Measurements from ENCODE around the gene KATNA1.
"Not testable (repeated sequence)": the region's sequence is repeated elsewhere in the genome, so short reads cannot be mapped to it uniquely, and the experiment has no call there.

The KATNA1 gene

GRCh38 chr6:149648148-149649145 lies at the start of gene KATNA1:
TSS of gene KATNA1 (minus strand) at chr6:149648714. CDS start at chr6:149638547, 10,167 bp downstream.
- Histone ChIP-seq H3K36me3 (ENCODE audit: insufficient read depth, low read length) (no peaks in the 10 kb centered on the region), H3K4me3 (ENCODE audit: low read depth in 1 of 2, low read length in 2 of 2) (peak within 1 kb of the TSS; percentile 80 to 93), H3K9me3 (ENCODE audit: low read length) (no peaks in the 10 kb centered on the region), H3K4me1 (ENCODE audit: insufficient read depth, low read length) (peaks cover 14% of the 10 kb centered on the region), H3K27ac (ENCODE audit: low read depth, low read length) (peak within 1 kb of the TSS; percentile 74), H3K9ac (ENCODE audit: low read length) (peak within 1 kb of the TSS; percentile 71), H3K27me3 (ENCODE audit: control insufficient read depth in 1 of 2, insufficient read depth in 2 of 2, low read length in 2 of 2) (no peaks in the 10 kb centered on the region)

- Histone ChIP-seq H3K4me1 (ENCODE audit: insufficient read depth, low read length) (peaks cover 13% of the 10 kb centered on the region), H3K36me3 (ENCODE audit: insufficient read depth, low read length) (no peaks in the 10 kb centered on the region)
These were observed 49.7 kb upstream of the KATNA1 start for GRCh38 chr6:149698175-149698574.

GRCh38 chr6:149696901-149697300 lies 48.4 kb upstream of the KATNA1 start:
- Histone ChIP-seq H3K27ac (ENCODE audit: low read depth, low read length) (no peak overlapping the region), H3K27me3 (ENCODE audit: control insufficient read depth in 1 of 2, insufficient read depth in 2 of 2, low read length in 2 of 2) (no peaks in the 10 kb centered on the region), H3K36me3 (ENCODE audit: insufficient read depth, low read length) (no peaks in the 10 kb centered on the region), H3K4me1 (ENCODE audit: insufficient read depth, low read length) (peaks cover 10% of the 10 kb centered on the region), H3K9me3 (ENCODE audit: low read length) (no peaks in the 10 kb centered on the region), H3K4me3 (ENCODE audit: low read depth in 1 of 2, low read length in 2 of 2) (no peak overlapping the region), H3K9ac (ENCODE audit: low read length) (no peak overlapping the region)

More at GRCh38 chr6:149698175-149698574, 49.7 kb upstream of the KATNA1 start:
- Histone ChIP-seq H3K9ac (ENCODE audit: low read length) (no peak overlapping the region), H3K27me3 (ENCODE audit: control insufficient read depth in 1 of 2, insufficient read depth in 2 of 2, low read length in 2 of 2) (no peaks in the 10 kb centered on the region), H3K9me3 (ENCODE audit: low read length) (no peaks in the 10 kb centered on the region), H3K4me3 (ENCODE audit: low read depth in 1 of 2, low read length in 2 of 2) (no peak overlapping the region), H3K27ac (ENCODE audit: low read depth, low read length) (no peak overlapping the region)

- no peak overlapping the region for H3K4me3 ChIP-seq (ENCODE audit: low read depth in 1 of 2, low read length in 2 of 2)
- no peak overlapping the region for H3K9ac ChIP-seq (ENCODE audit: low read length)
- H3K4me1 ChIP-seq (ENCODE audit: insufficient read depth, low read length), result peaks cover 6% of the 10 kb centered on the region
- no peak overlapping the region for H3K27ac ChIP-seq (ENCODE audit: low read depth, low read length)
- H3K27me3 ChIP-seq (ENCODE audit: control insufficient read depth in 1 of 2, insufficient read depth in 2 of 2, low read length in 2 of 2), result no peaks in the 10 kb centered on the region
- H3K36me3 ChIP-seq (ENCODE audit: insufficient read depth, low read length), result peaks cover 4% of the 10 kb centered on the region
- H3K9me3 ChIP-seq (ENCODE audit: low read length), result no peaks in the 10 kb centered on the region
These were observed 46.4 kb upstream of the KATNA1 start for GRCh38 chr6:149694921-149695320.

- Histone ChIP-seq H3K36me3 (ENCODE audit: insufficient read depth, low read length) (peaks cover 9% of the 10 kb centered on the region), H3K27me3 (ENCODE audit: control insufficient read depth in 1 of 2, insufficient read depth in 2 of 2, low read length in 2 of 2) (no peaks in the 10 kb centered on the region), H3K9me3 (ENCODE audit: low read length) (no peaks in the 10 kb centered on the region), H3K27ac (ENCODE audit: low read depth, low read length) (no peak overlapping the region), H3K9ac (ENCODE audit: low read length) (no peak overlapping the region), H3K4me3 (ENCODE audit: low read depth in 1 of 2, low read length in 2 of 2) (no peak overlapping the region), H3K4me1 (ENCODE audit: insufficient read depth, low read length) (no peaks in the 10 kb centered on the region)
These were observed 42.7 kb upstream of the KATNA1 start for GRCh38 chr6:149691201-149691600.

- H3K4me3 ChIP-seq (ENCODE audit: low read depth in 1 of 2, low read length in 2 of 2), result no peak overlapping the region
- no peak overlapping the region for H3K27ac ChIP-seq (ENCODE audit: low read depth, low read length)
- H3K36me3 ChIP-seq (ENCODE audit: insufficient read depth, low read length), result peaks cover 21% of the 10 kb centered on the region
- no peaks in the 10 kb centered on the region for H3K27me3 ChIP-seq (ENCODE audit: control insufficient read depth in 1 of 2, insufficient read depth in 2 of 2, low read length in 2 of 2)
- H3K9me3 ChIP-seq (ENCODE audit: low read length), result no peaks in the 10 kb centered on the region
- no peak overlapping the region for H3K9ac ChIP-seq (ENCODE audit: low read length)
- no peaks in the 10 kb centered on the region for H3K4me1 ChIP-seq (ENCODE audit: insufficient read depth, low read length)
These were observed 37.7 kb upstream of the KATNA1 start for GRCh38 chr6:149686230-149686629.

GRCh38 chr6:149683256-149683859 lies 34.8 kb upstream of the KATNA1 start:
- Histone ChIP-seq H3K27ac (ENCODE audit: low read depth, low read length) (no peak overlapping the region), H3K4me3 (ENCODE audit: low read depth in 1 of 2, low read length in 2 of 2) (no peak overlapping the region), H3K36me3 (ENCODE audit: insufficient read depth, low read length) (peaks cover 12% of the 10 kb centered on the region), H3K27me3 (ENCODE audit: control insufficient read depth in 1 of 2, insufficient read depth in 2 of 2, low read length in 2 of 2) (no peaks in the 10 kb centered on the region), H3K9me3 (ENCODE audit: low read length) (no peaks in the 10 kb centered on the region), H3K9ac (ENCODE audit: low read length) (no peak overlapping the region), H3K4me1 (ENCODE audit: insufficient read depth, low read length) (no peaks in the 10 kb centered on the region)

GRCh38 chr6:149681845-149682244 lies 33.3 kb upstream of the KATNA1 start:
- H3K9me3 ChIP-seq (ENCODE audit: low read length); H3K9ac ChIP-seq (ENCODE audit: low read length); H3K27ac ChIP-seq (ENCODE audit: low read depth, low read length); H3K4me3 ChIP-seq (ENCODE audit: low read depth in 1 of 2, low read length in 2 of 2); H3K27me3 ChIP-seq (ENCODE audit: control insufficient read depth in 1 of 2, insufficient read depth in 2 of 2, low read length in 2 of 2); H3K4me1 ChIP-seq (ENCODE audit: insufficient read depth, low read length): not testable (repeated sequence)
- peaks cover 12% of the 10 kb centered on the region for H3K36me3 ChIP-seq (ENCODE audit: insufficient read depth, low read length)

GRCh38 chr6:149681209-149681608 lies 32.7 kb upstream of the KATNA1 start:
- no peak overlapping the region for H3K9ac ChIP-seq (ENCODE audit: low read length)
- H3K4me1 ChIP-seq (ENCODE audit: insufficient read depth, low read length), result no peaks in the 10 kb centered on the region
- no peaks in the 10 kb centered on the region for H3K27me3 ChIP-seq (ENCODE audit: control insufficient read depth in 1 of 2, insufficient read depth in 2 of 2, low read length in 2 of 2)
- no peak overlapping the region for H3K27ac ChIP-seq (ENCODE audit: low read depth, low read length)
- peaks cover 17% of the 10 kb centered on the region for H3K36me3 ChIP-seq (ENCODE audit: insufficient read depth, low read length)
- H3K4me3 ChIP-seq (ENCODE audit: low read depth in 1 of 2, low read length in 2 of 2), result no peak overlapping the region
- H3K9me3 ChIP-seq (ENCODE audit: low read length), result no peaks in the 10 kb centered on the region

- no peak overlapping the region for H3K4me3 ChIP-seq (ENCODE audit: low read depth in 1 of 2, low read length in 2 of 2)
- H3K36me3 ChIP-seq (ENCODE audit: insufficient read depth, low read length), result peaks cover 23% of the 10 kb centered on the region
These were observed 32.0 kb upstream of the KATNA1 start for GRCh38 chr6:149680503-149680902.

GRCh38 chr6:149672265-149672664 lies 23.8 kb upstream of the KATNA1 start:
- not testable (repeated sequence) for H3K4me1 ChIP-seq (ENCODE audit: insufficient read depth, low read length); H3K9ac ChIP-seq (ENCODE audit: low read length); H3K27ac ChIP-seq (ENCODE audit: low read depth, low read length); H3K27me3 ChIP-seq (ENCODE audit: control insufficient read depth in 1 of 2, insufficient read depth in 2 of 2, low read length in 2 of 2); H3K9me3 ChIP-seq (ENCODE audit: low read length); H3K4me3 ChIP-seq (ENCODE audit: low read depth in 1 of 2, low read length in 2 of 2)
- peaks cover 33% of the 10 kb centered on the region for H3K36me3 ChIP-seq (ENCODE audit: insufficient read depth, low read length)

More at GRCh38 chr6:149680503-149680902, 32.0 kb upstream of the KATNA1 start:
- Histone ChIP-seq H3K9me3 (ENCODE audit: low read length) (no peaks in the 10 kb centered on the region), H3K9ac (ENCODE audit: low read length) (no peak overlapping the region), H3K27me3 (ENCODE audit: control insufficient read depth in 1 of 2, insufficient read depth in 2 of 2, low read length in 2 of 2) (no peaks in the 10 kb centered on the region), H3K27ac (ENCODE audit: low read depth, low read length) (no peak overlapping the region), H3K4me1 (ENCODE audit: insufficient read depth, low read length) (no peaks in the 10 kb centered on the region)
